Measurements from ENCODE around the gene ZNF200.
"Not testable (repeated sequence)": the region's sequence is repeated elsewhere in the genome, so short reads cannot be mapped to it uniquely, and the experiment has no call there.

The ZNF200 gene

DNA sequence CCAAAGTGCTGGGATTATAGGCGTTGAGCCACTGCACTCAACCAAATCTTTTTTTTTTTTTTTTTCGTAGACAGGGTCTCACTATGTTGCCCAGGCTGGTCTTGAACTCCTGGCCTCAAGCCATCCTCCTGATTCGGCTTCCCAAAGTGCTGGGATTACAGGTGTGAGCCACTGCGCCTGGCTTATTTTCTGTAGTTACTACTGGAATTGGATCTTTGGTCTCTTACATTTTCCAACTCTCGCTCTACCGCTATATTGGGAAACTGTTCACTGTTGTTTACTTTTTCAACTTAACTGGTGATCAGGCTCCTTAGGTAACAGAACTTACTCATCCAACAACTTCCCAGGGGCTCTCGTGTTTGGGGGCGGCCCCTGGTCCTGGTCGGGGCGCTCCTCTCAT lies 14.1 kb downstream of the ZNF200 start:
- peaks cover 40% of the 10 kb centered on the region for H3K9me3 ChIP-seq (ENCODE audit: control insufficient read depth, low read length)
- no peaks in the 10 kb centered on the region for H3K4me1 ChIP-seq (ENCODE audit: control insufficient read depth, insufficient read depth, low read length, poor library complexity, severe bottlenecking)
- no peak overlapping the region for H3K4me3 ChIP-seq (ENCODE audit: extremely low read depth, insufficient read depth, low read length, poor library complexity, severe bottlenecking)
- 80 to 91% methylated on average over 4 to 9 of the region's 10 CpGs for WGBS, 2 experiments (ENCODE audit: insufficient coverage in 2 of 2)
- no peak overlapping the region for H3K27ac ChIP-seq (ENCODE audit: low read depth, low read length, severe bottlenecking)
- peaks cover 35% of the 10 kb centered on the region for H3K36me3 ChIP-seq (ENCODE audit: control insufficient read depth, insufficient read depth, low read length)

DNA sequence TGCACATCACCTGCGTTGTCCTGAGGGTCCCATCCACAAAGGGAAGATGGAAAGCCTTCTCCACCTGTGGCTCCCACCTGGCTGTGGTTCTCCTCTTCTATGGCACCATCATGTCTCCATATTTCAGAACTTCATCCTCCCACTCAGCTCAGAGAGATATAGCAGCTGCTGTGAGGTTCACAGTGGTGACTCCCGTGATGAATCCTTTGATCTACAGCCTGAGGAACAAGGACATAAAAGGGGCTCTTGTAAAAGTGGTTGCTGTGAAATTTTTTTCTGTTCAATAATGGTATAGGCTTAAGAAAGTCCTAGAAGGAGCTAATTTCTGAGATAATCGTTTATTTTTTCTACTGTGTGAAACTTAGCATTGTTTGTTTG lies 18.7 kb downstream of the ZNF200 start:
- no peaks in the 10 kb centered on the region for H3K4me1 ChIP-seq (ENCODE audit: control insufficient read depth, insufficient read depth, low read length, poor library complexity, severe bottlenecking)
- 45 to 65% methylated on average over 3 of the region's 3 CpGs for WGBS, 2 experiments (ENCODE audit: insufficient coverage in 2 of 2)
- H3K4me3 ChIP-seq (ENCODE audit: extremely low read depth, insufficient read depth, low read length, poor library complexity, severe bottlenecking), result no peak overlapping the region
- H3K36me3 ChIP-seq (ENCODE audit: control insufficient read depth, insufficient read depth, low read length), result no peaks in the 10 kb centered on the region
- no peak overlapping the region for H3K27ac ChIP-seq (ENCODE audit: low read depth, low read length, severe bottlenecking)
- peaks cover 5% of the 10 kb centered on the region for H3K9me3 ChIP-seq (ENCODE audit: control insufficient read depth, low read length)

DNA sequence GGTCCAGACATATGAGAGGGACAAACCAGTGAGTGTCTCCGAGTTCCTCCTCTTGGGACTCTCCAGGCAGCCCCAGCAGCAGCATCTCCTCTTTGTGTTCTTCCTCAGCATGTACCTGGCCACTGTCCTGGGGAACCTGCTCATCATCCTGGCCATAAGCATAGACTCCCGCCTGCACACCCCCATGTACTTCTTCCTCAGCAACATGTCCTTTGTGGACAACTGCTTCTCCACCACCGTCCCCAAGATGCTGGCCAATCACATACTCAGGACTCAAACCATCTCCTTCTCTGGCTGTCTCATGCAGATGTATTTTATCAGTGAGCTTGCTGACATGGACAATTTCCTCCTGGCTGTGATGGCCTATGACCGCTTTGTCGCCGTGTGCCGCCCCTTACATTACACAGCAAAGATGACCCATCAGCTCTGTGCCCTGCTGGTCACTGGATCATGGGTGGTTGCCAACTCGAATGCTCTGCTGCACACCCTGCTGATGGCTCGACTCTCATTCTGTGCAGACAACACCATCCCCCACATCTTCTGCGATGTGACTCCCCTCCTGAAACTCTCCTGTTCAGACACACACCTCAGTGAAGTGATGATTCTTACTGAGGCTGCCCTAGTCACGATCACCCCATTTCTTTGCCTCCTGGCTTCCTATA lies 19.2 kb downstream of the ZNF200 start:
- H3K36me3 ChIP-seq (ENCODE audit: control insufficient read depth, insufficient read depth, low read length), result no peaks in the 10 kb centered on the region
- no peak overlapping the region for H3K4me3 ChIP-seq (ENCODE audit: extremely low read depth, insufficient read depth, low read length, poor library complexity, severe bottlenecking)
- peaks cover 5% of the 10 kb centered on the region for H3K9me3 ChIP-seq (ENCODE audit: control insufficient read depth, low read length)
- no peaks in the 10 kb centered on the region for H3K4me1 ChIP-seq (ENCODE audit: control insufficient read depth, insufficient read depth, low read length, poor library complexity, severe bottlenecking)
- H3K27ac ChIP-seq (ENCODE audit: low read depth, low read length, severe bottlenecking), result no peak overlapping the region
- 67 to 80% methylated on average over 11 of the region's 11 CpGs for WGBS, 2 experiments (ENCODE audit: insufficient coverage in 2 of 2)

DNA sequence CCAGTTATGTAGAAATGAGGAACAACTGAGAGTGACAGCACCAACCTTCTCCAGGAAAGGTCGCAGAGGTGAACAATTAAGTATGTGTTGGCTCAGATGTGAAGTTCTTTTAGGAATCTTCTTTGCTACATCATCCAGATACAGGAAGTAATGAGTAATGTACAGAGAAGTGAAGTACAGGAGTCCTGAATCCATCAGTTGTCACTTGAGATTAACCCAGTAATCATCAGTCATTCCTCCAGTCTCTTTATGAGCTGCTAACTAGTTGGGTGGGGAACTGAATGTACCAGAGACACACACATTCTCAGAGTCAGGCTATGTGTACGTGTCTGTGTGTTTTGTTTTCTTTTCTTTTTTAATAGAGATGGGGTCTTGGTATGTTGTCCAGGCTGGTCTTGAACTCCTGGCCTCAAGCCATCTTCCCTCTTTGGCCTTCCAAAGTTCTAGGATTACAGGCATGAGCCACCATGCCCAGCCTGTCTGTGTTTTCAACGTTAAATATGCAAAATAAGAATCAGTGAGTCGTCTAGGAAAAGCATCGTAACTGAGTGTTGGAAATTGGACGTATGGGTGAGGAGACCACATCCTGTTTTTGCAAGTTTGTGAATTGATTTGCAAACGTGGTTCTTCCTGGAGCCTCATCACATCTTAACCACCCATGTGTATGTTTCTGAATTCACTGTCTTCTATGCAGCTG lies 19.9 kb downstream of the ZNF200 start:
- WGBS, 2 experiments (ENCODE audit: insufficient coverage in 2 of 2), result 52 to 59% methylated on average over 5 to 6 of the region's 7 CpGs

DNA sequence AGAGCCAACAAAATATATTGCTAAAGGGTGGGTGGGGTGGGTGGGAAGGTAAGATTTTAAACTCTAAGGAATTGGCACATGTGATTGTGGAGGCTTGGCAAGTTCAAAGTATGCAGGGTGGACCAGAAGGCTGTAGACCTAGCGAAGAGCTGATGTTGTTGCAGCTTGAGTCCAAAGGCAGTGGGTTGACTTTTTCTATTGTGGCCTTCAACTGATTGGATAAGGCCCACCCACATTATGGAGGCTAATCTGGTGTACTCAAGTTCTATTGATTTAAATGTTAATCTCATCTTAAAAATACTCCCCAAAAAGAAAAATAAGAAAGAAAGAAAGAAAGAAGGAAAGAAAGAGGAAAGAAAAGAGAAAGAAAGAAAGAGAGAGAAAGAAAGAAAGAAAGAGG lies 22.4 kb downstream of the ZNF200 start:
- no peaks in the 10 kb centered on the region for H3K4me1 ChIP-seq (ENCODE audit: control insufficient read depth, insufficient read depth, low read length, poor library complexity, severe bottlenecking)
- H3K27ac ChIP-seq (ENCODE audit: low read depth, low read length, severe bottlenecking), result no peak overlapping the region
- H3K9me3 ChIP-seq (ENCODE audit: control insufficient read depth, low read length), result peaks cover 10% of the 10 kb centered on the region
- no peaks in the 10 kb centered on the region for H3K36me3 ChIP-seq (ENCODE audit: control insufficient read depth, insufficient read depth, low read length)
- 60% methylated on average over 1 of the region's 1 CpG; no CpG with 5 or more reads in 1 of the 2 experiments for WGBS, 2 experiments (ENCODE audit: insufficient coverage in 2 of 2)
- no peak overlapping the region for H3K4me3 ChIP-seq (ENCODE audit: extremely low read depth, insufficient read depth, low read length, poor library complexity, severe bottlenecking)

More for the DNA sequence above, 19.9 kb downstream of the ZNF200 start:
- H3K27ac ChIP-seq (ENCODE audit: low read depth, low read length, severe bottlenecking), result no peak overlapping the region
- no peaks in the 10 kb centered on the region for H3K4me1 ChIP-seq (ENCODE audit: control insufficient read depth, insufficient read depth, low read length, poor library complexity, severe bottlenecking)
- H3K4me3 ChIP-seq (ENCODE audit: extremely low read depth, insufficient read depth, low read length, poor library complexity, severe bottlenecking), result no peak overlapping the region
- peaks cover 5% of the 10 kb centered on the region for H3K9me3 ChIP-seq (ENCODE audit: control insufficient read depth, low read length)
- H3K36me3 ChIP-seq (ENCODE audit: control insufficient read depth, insufficient read depth, low read length), result no peaks in the 10 kb centered on the region

- Histone ChIP-seq H3K4me1 (ENCODE audit: control insufficient read depth, insufficient read depth, low read length, poor library complexity, severe bottlenecking) (no peaks in the 10 kb centered on the region), H3K36me3 (ENCODE audit: control insufficient read depth, insufficient read depth, low read length) (no peaks in the 10 kb centered on the region), H3K9me3 (ENCODE audit: control insufficient read depth, low read length) (peaks cover 10% of the 10 kb centered on the region), H3K27ac (ENCODE audit: low read depth, low read length, severe bottlenecking) (no peak overlapping the region), H3K4me3 (ENCODE audit: extremely low read depth, insufficient read depth, low read length, poor library complexity, severe bottlenecking) (no peak overlapping the region)
- 68 to 90% methylated on average over 3 of the region's 3 CpGs for WGBS, 2 experiments (ENCODE audit: insufficient coverage in 2 of 2)
Measured at GRCh38 chr16:3212006-3212405, 23.0 kb downstream of the ZNF200 start.

DNA sequence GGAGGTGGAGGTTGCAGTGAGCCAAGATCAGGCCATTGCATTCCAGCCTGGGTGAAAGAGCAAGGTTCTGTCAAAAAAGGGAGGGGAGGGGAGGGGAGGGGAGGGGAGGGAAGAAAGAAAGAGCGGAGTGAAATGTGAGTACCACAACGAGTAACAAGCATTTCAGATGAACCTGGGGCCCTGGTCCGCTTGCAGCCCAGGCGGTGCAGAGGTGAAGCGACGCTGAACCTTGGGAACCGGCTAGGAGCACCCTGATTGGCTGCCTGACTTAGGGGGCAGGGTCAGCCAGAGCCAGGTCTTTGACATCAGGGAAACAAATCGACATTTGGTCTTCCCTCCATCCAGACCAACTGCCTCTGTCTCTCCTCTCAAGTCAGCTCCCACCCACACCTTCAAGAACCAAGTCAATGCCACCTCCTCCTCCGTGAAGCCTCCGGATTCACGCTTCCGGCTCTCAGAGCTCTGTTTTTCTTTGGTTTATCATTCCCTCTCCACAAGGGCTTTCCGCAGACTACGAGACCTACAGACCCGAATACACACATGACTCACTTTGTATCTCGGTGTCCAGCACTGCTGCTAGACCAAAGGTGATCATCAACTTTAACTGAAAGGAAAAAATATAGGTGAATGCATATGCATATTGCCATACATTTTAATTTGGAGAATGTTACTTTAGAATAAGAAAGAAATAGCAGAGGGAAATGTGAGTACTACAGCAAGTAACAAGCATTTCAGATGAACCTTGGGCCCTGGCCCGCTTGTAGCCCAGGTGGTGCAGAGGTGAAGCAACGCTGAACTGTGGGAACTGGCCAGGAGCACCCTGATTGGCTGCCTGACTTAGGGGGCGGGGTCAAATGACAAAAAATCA lies 27.6 kb downstream of the ZNF200 start:
- no peak overlapping the region for H3K27ac ChIP-seq (ENCODE audit: low read depth, low read length, severe bottlenecking)
- H3K4me3 ChIP-seq (ENCODE audit: extremely low read depth, insufficient read depth, low read length, poor library complexity, severe bottlenecking), result no peak overlapping the region
- H3K9me3 ChIP-seq (ENCODE audit: control insufficient read depth, low read length), result peaks cover 30% of the 10 kb centered on the region
- H3K4me1 ChIP-seq (ENCODE audit: control insufficient read depth, insufficient read depth, low read length, poor library complexity, severe bottlenecking), result no peaks in the 10 kb centered on the region
- H3K36me3 ChIP-seq (ENCODE audit: control insufficient read depth, insufficient read depth, low read length), result no peaks in the 10 kb centered on the region
- 65% methylated on average over 11 to 15 of the region's 19 CpGs for WGBS, 2 experiments (ENCODE audit: insufficient coverage in 2 of 2)

- peaks cover 25% of the 10 kb centered on the region for H3K9me3 ChIP-seq (ENCODE audit: control insufficient read depth, low read length)
- 57 to 63% methylated on average over 3 of the region's 3 CpGs for WGBS, 2 experiments (ENCODE audit: insufficient coverage in 2 of 2)
- not testable (repeated sequence) for H3K4me3 ChIP-seq (ENCODE audit: extremely low read depth, insufficient read depth, low read length, poor library complexity, severe bottlenecking); H3K36me3 ChIP-seq (ENCODE audit: control insufficient read depth, insufficient read depth, low read length); H3K4me1 ChIP-seq (ENCODE audit: control insufficient read depth, insufficient read depth, low read length, poor library complexity, severe bottlenecking); H3K27ac ChIP-seq (ENCODE audit: low read depth, low read length, severe bottlenecking)
Measured at GRCh38 chr16:3205939-3206338, 29.0 kb downstream of the ZNF200 start.

DNA sequence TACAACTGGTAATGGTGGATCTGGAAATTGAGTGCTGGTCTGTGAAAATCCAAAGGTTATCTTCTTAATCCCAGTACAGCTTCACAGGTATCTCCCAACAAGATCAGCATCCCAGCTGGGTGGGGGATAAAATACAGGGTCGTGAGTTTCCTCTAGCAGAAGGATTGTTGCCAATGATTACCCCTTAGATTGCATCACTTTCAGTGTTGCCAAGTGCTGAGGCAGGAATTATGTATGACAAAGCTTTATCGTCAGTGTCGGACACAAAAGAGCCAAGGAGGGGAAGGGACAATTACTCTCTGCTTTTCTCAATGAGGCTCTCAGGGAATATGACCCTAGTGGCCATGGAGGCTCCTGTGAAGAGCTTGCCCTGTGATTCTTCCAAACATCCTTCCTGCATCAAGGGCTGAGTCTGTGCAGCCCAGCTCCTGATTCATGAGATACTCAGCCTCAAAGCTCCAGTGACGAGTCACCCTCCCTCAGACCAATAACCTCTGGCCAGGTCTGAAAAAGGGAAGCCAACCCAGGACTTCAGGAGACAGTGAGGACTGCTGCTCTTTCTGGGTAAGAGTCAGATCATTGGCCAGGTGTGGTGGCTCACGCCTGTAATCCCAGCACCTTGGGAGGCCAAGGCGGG lies 31.9 kb downstream of the ZNF200 start:
- WGBS, 2 experiments (ENCODE audit: insufficient coverage in 2 of 2), result 65 to 80% methylated on average over 6 of the region's 6 CpGs
- H3K4me1 ChIP-seq (ENCODE audit: control insufficient read depth, insufficient read depth, low read length, poor library complexity, severe bottlenecking), result no peaks in the 10 kb centered on the region
- no peaks in the 10 kb centered on the region for H3K36me3 ChIP-seq (ENCODE audit: control insufficient read depth, insufficient read depth, low read length)
- H3K27ac ChIP-seq (ENCODE audit: low read depth, low read length, severe bottlenecking), result no peak overlapping the region
- H3K9me3 ChIP-seq (ENCODE audit: control insufficient read depth, low read length), result peaks cover 19% of the 10 kb centered on the region
- H3K4me3 ChIP-seq (ENCODE audit: extremely low read depth, insufficient read depth, low read length, poor library complexity, severe bottlenecking), result no peak overlapping the region

DNA sequence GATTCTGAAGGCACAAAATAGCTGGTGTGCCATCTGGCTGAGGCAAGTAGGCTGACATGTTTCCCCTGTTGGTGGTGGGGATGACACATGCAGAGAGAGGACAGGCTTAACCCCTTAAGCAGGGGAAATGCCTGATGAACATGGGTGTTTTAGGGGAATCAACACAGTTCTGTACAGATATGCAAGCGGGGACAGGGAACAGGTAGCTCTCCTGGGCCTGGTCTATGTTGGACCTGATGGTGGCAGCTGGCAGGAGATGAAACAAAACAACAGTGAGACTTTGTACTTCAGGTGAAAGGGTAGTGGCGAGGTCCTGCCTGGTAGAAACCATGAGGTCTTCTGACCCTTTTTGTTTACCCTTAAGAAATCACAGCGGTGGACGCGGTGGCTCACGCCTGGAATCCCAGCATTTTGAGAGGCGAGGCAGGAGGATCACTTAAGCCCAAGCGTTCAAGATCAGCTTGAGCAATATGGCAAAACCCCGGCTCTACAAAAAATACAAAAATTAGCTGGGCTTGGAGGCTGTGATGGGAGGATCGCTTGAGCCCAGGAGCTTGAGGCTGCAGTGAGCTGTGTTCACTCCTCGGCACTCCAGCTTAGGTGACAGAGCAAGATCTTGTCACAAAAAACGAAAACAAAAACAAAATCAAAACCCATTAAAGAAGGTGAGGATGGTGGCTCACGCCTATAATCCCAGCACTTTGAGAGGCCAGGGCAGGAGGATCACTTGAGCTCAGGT lies 36.5 kb downstream of the ZNF200 start:
- Histone ChIP-seq H3K36me3 (ENCODE audit: control insufficient read depth, insufficient read depth, low read length) (no peaks in the 10 kb centered on the region), H3K4me1 (ENCODE audit: control insufficient read depth, insufficient read depth, low read length, poor library complexity, severe bottlenecking) (no peaks in the 10 kb centered on the region), H3K9me3 (ENCODE audit: control insufficient read depth, low read length) (no peaks in the 10 kb centered on the region), H3K4me3 (ENCODE audit: extremely low read depth, insufficient read depth, low read length, poor library complexity, severe bottlenecking) (no peak overlapping the region), H3K27ac (ENCODE audit: low read depth, low read length, severe bottlenecking) (no peak overlapping the region)
- WGBS, 2 experiments (ENCODE audit: insufficient coverage in 2 of 2), result 86 to 90% methylated on average over 9 to 11 of the region's 13 CpGs

All from mesodermal cell (in vitro differentiated cells).